Fibroblast of lung (primary cell): ENCODE data around the gene PRR35.

Experiments
- CTCF ChIP-seq, 2 donors: IDR thresholded peaks in 1 of 2; conservative IDR thresholded peaks in 1 of 2; 1 replicate in 1 of 2; 2 replicates in 1 of 2; pipeline ENCODE4 v1.5.1; 2011 to 2012; ENCODE audit warnings: low read length in 2 of 2, control low read depth in 1 of 2, inconsistent platforms in 1 of 2, low read depth in 1 of 2, mild to moderate bottlenecking in 1 of 2
- EZH2 ChIP-seq: IDR thresholded peaks from 2 replicates; pipeline ENCODE4 v1.5.1; 2012; ENCODE audit warnings: low read length, control low read depth, mild to moderate bottlenecking; ENCODE audit errors: missing control alignments

GRCh38 chr16:591892-592517, 31.8 kb downstream of the PRR35 start:
- TF ChIP-seq CTCF (conservative IDR thresholded peaks at IDR 0.05 in 1 of 2, IDR thresholded peaks at IDR 0.05 in 1 of 2; ENCODE audit: low read depth in 1 of 2, low read length in 2 of 2) (no peak), EZH2 (no peak)
